GM23338 (cell line): ENCODE data around the gene REPIN1. TPM values are rescaled to one million over a fixed set of nuclear protein-coding genes. Genes with fewer than 3 reads are reported as not detected.

ENCODE experiments used
- ATAC-seq: fragments of 200-7000 bp; cut with Tn5 transposase; 3 replicates; pipeline ENCODE4 v1.9.1; 2020
- DNase-seq: peaks from one replicate; pipeline ENCODE4 v3.0.0-alpha.2; 2015; ENCODE audit warnings: low spot score
- H2AFZ ChIP-seq: fragments of 200-600 bp; sonication (generic); 2 replicates; pipeline ENCODE4 v1.8.0; 2016; ENCODE audit warnings: antibody characterized with exemption, mild to moderate bottlenecking, moderate library complexity
- H3F3A ChIP-seq: fragments of 200-600 bp; sonication (generic); replicated peaks from 2 replicates; pipeline ENCODE4 v1.8.0; 2017; ENCODE audit warnings: antibody characterized with exemption, mixed run types, low read depth
- H3K27ac ChIP-seq: fragments of 200-600 bp; sonication (generic); 2 replicates; pipeline ENCODE4 v1.6.1; 2016; ENCODE audit warnings: low read depth
- H3K27me3 ChIP-seq: fragments of 200-600 bp; sonication (generic); 2 replicates; pipeline ENCODE4 v1.8.0; 2016; ENCODE audit warnings: mild to moderate bottlenecking, mixed run types, moderate library complexity; ENCODE audit not compliant: insufficient read depth
- H3K36me3 ChIP-seq: fragments of 200-600 bp; sonication (generic); 2 replicates; pipeline ENCODE4 v1.8.0; 2016; ENCODE audit warnings: mild to moderate bottlenecking; ENCODE audit not compliant: insufficient read depth
- H3K4me1 ChIP-seq: fragments of 200-600 bp; sonication (generic); 2 replicates; pipeline ENCODE4 v1.8.0; 2016; ENCODE audit warnings: mild to moderate bottlenecking, moderate library complexity; ENCODE audit not compliant: insufficient read depth
- H3K4me2 ChIP-seq: fragments of 200-600 bp; sonication (generic); 2 replicates; pipeline ENCODE4 v1.7.1; 2017; ENCODE audit warnings: mixed run types
- H3K4me3 ChIP-seq: fragments of 200-600 bp; sonication (generic); 2 replicates; pipeline ENCODE4 v1.6.1; 2016; ENCODE audit warnings: mixed run types
- H3K79me2 ChIP-seq: fragments of 200-600 bp; sonication (generic); replicated peaks from 2 replicates; pipeline ENCODE4 v1.8.0; 2017; ENCODE audit warnings: mild to moderate bottlenecking; ENCODE audit not compliant: insufficient read depth
- H3K9me2 ChIP-seq: fragments of 200-600 bp; sonication (generic); 2 replicates; pipeline ENCODE4 v1.8.0; 2017; ENCODE audit not compliant: insufficient read depth
- H4K20me1 ChIP-seq: fragments of 200-600 bp; sonication (generic); replicated peaks from 2 replicates; pipeline ENCODE4 v1.8.0; 2017; ENCODE audit warnings: mild to moderate bottlenecking; ENCODE audit not compliant: insufficient read depth
- H3K27ac Mint-ChIP-seq: 2 replicates; pipeline ENCODE4 v1.8.0; 2020; ENCODE audit warnings: inconsistent platforms, mild to moderate bottlenecking, moderate library complexity, mixed read lengths
- H3K27me3 Mint-ChIP-seq: 3 replicates; pipeline ENCODE4 v1.8.0; 2022; ENCODE audit warnings: low read depth, mild to moderate bottlenecking, moderate library complexity, mixed read lengths, inconsistent platforms; ENCODE audit not compliant: insufficient read depth, poor library complexity
- H3K36me3 Mint-ChIP-seq: 3 replicates; pipeline ENCODE4 v1.8.0; 2021; ENCODE audit warnings: low read depth, mild to moderate bottlenecking, inconsistent platforms, moderate library complexity, mixed read lengths
- H3K4me1 Mint-ChIP-seq: 3 replicates; pipeline ENCODE4 v1.8.0; 2020; ENCODE audit warnings: mild to moderate bottlenecking, inconsistent platforms, mixed read lengths
- H3K4me3 Mint-ChIP-seq: 3 replicates; pipeline ENCODE4 v1.8.0; 2021; ENCODE audit warnings: moderate library complexity, mild to moderate bottlenecking, inconsistent platforms, mixed read lengths
- H3K9me3 Mint-ChIP-seq: 3 replicates; pipeline ENCODE4 v1.8.0; 2020; ENCODE audit warnings: moderate library complexity, mild to moderate bottlenecking, inconsistent platforms, mixed read lengths
- CREB1 ChIP-seq: fragments of 250-450 bp; sonication (Bioruptor Pico); IDR thresholded peaks from 2 replicates; pipeline ENCODE4 v1.5.0; 2020; ENCODE audit warnings: low read depth, mild to moderate bottlenecking, moderate library complexity
- CTCF ChIP-seq, 2 experiments: fragments of 200-600 bp in 1 of 2; sonication (generic) in 1 of 2; conservative IDR thresholded peaks; 2 replicates each; pipeline versions ENCODE4 v1.5.1 to v1.6.1; 2016 to 2017; ENCODE audit warnings: antibody characterized with exemption in 2 of 2, low read depth in 2 of 2, mild to moderate bottlenecking in 2 of 2, moderate library complexity in 1 of 2
- ETS1 ChIP-seq: IDR thresholded peaks from 2 replicates; pipeline ENCODE4 v1.6.1; 2016; ENCODE audit warnings: antibody characterized with exemption
- EZH2 ChIP-seq: fragments of 200-600 bp; sonication (generic); IDR thresholded peaks from one replicate; pipeline ENCODE4 v1.8.0; 2017; ENCODE audit warnings: antibody characterized with exemption, mild to moderate bottlenecking, low read depth; ENCODE audit not compliant: unreplicated experiment
- POLR2AphosphoS5 ChIP-seq: IDR thresholded peaks from 2 replicates; pipeline ENCODE4 v1.6.1; 2016; ENCODE audit warnings: antibody characterized with exemption, low read depth
- REST ChIP-seq: IDR thresholded peaks from one replicate; pipeline ENCODE4 v1.6.1; 2018; ENCODE audit warnings: antibody characterized with exemption; ENCODE audit not compliant: unreplicated experiment
- ZNF114 ChIP-seq: fragments of 250-450 bp; sonication (Bioruptor Pico); IDR thresholded peaks from 2 replicates; pipeline ENCODE4 v1.5.0; 2020; ENCODE audit warnings: mild to moderate bottlenecking, moderate library complexity
- ZNF331 ChIP-seq: fragments of 250-450 bp; sonication (Bioruptor Pico); IDR thresholded peaks from 2 replicates; pipeline ENCODE4 v1.5.0; 2020; ENCODE audit warnings: low read depth, mild to moderate bottlenecking, moderate library complexity
- ZNF462 ChIP-seq: fragments of 250-450 bp; sonication (Bioruptor Pico); IDR thresholded peaks from 2 replicates; pipeline ENCODE4 v1.5.0; 2020; ENCODE audit warnings: mild to moderate bottlenecking, moderate library complexity
- polyA plus RNA-seq: library from polyadenylated mRNA; unstranded; fragments of >200 nt; fragmentation: Nextera tagmentation; extraction: Ambion mirVana; gene quantifications from 2 replicates; pipeline ENCODE4 v1.2.1, GENCODE V29; 2016
- total RNA-seq: library from RNA; depleted of rRNA; stranded (reverse); fragments of >200 nt; shearing (Covaris generic); gene quantifications from 2 replicates; pipeline ENCODE4 v1.2.3, GENCODE V29; 2014

REPIN1 gene
- total and polyA plus RNA-seq, 2 experiments from 2014 or later, result 29.8 to 156 TPM

- DNase-seq (no peak), ATAC-seq (no peak)
- no peaks in the 10 kb centered on the region for H3K9me2 ChIP-seq
- no peaks in the 10 kb centered on the region for H3K27me3 ChIP-seq
- H3K4me1 ChIP-seq, result peaks cover 9% of the 10 kb centered on the region
- H2AFZ ChIP-seq, result no peak overlapping the region
- no peaks in the 10 kb centered on the region for H3K36me3 ChIP-seq
- H3K4me3 ChIP-seq, result no peak overlapping the region
- H3K79me2 ChIP-seq, result no peaks in the 10 kb centered on the region
- no peak overlapping the region for H3K27ac ChIP-seq
- Mint-ChIP-seq H3K9me3 (no peaks in the 10 kb centered on the region; the same call in 2 of the 3 replicates), H3K4me1 (peaks cover 15% of the 10 kb centered on the region), H3K27ac (no peak overlapping the region), H3K36me3 (peaks cover 7% of the 10 kb centered on the region), H3K4me3 (no peak overlapping the region), H3K27me3 (peaks cover 6% of the 10 kb centered on the region)
- no peaks in the 10 kb centered on the region for H4K20me1 ChIP-seq
- H3K4me2 ChIP-seq, result no peak overlapping the region
- no peak for TF ChIP-seq POLR2AphosphoS5
- no peak for TF ChIP-seq EZH2
- TF ChIP-seq CTCF (conservative IDR thresholded peaks at IDR 0.05; ENCODE audit: low read depth in 2 of 2), result peak; percentile 47 to 56
- 0 out of 2 replicates have a peak, but pooled peaks cover 4% of the 10 kb centered on the region for H3F3A ChIP-seq
Measured at GRCh38 chr7:150417863-150418262, 49.2 kb downstream of the REPIN1 start.

- Mint-ChIP-seq H3K27ac (no peak overlapping the region), H3K9me3 (no peaks in the 10 kb centered on the region), H3K36me3 (no peaks in the 10 kb centered on the region), H3K4me3 (no peak overlapping the region), H3K27me3 (peaks cover 4% of the 10 kb centered on the region), H3K4me1 (peaks cover 15% of the 10 kb centered on the region)
- Histone ChIP-seq H2AFZ (peak overlapping the region; percentile 30; the same call in 1 of the 2 replicates), H3K27me3 (no peaks in the 10 kb centered on the region), H3K4me1 (peaks cover 9% of the 10 kb centered on the region), H3K4me3 (no peak overlapping the region), H3K9me2 (0 out of 2 replicates have a peak, but pooled peaks cover 4% of the 10 kb centered on the region), H3K27ac (no peak overlapping the region), H4K20me1 (no peaks in the 10 kb centered on the region), H3F3A (0 out of 2 replicates have a peak, but pooled peaks cover 4% of the 10 kb centered on the region), H3K79me2 (no peaks in the 10 kb centered on the region), H3K4me2 (no peak overlapping the region), H3K36me3 (no peaks in the 10 kb centered on the region)
- DNase-seq, result no peak
- ATAC-seq, result no peak; the same call in 2 of the 3 replicates
- TF ChIP-seq REST (no peak), ZNF114 (no peak), ZNF462 (no peak), ZNF331 (CRISPR knock-in tag) (no peak), POLR2AphosphoS5 (no peak), CREB1 (no peak), ETS1 (no peak)
Measured at GRCh38 chr7:150420242-150420641, 51.6 kb downstream of the REPIN1 start.
